ENCODE data around the gene NKAIN1.

NKAIN1 gene

DNA sequence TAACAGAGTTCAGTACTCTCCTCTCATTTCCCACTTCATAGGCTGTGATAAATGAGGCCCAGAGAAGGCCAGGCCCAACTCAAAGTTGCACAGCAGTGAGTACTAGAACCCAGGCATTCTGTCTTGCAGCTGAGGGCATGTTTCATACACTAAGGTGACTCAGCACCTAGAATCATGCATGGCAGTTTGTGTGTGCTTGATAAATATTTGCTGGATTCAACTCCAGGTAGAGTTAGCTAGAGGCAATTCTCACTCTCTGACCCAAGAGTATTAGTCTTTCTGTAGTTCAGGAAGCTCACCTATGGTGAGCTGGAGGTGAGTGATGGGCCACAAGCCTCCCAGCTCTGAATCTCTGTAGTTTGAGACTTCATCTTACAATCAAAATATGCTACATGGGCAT lies 10.7 kb downstream of the NKAIN1 start:
- POLR2A ChIA-PET, result no interaction called here
- no peak overlapping the region for H3K27ac ChIP-seq (ENCODE audit: extremely low read depth, low read depth, low read length)

More for the DNA sequence above, 10.7 kb downstream of the NKAIN1 start:
- H3K9me3 ChIP-seq (ENCODE audit: control insufficient read depth, insufficient read depth, low read depth, low read length), result no peaks in the 10 kb centered on the region
- TF ChIP-seq ZNF350 (tag by site-specific recombination; IDR thresholded peaks at IDR 0.05) (no peak), ZNF624 (tag by site-specific recombination; IDR thresholded peaks at IDR 0.05) (no peak), ZNF274 (IDR thresholded peaks at IDR 0.05; ENCODE audit: low read length) (no peak), ZNF274 (tag by site-specific recombination; IDR thresholded peaks at IDR 0.05; ENCODE audit: borderline replicate concordance) (no peak), ZNF121 (tag by site-specific recombination; IDR thresholded peaks at IDR 0.05) (no peak), HOXD13 (CRISPR knock-in tag; IDR thresholded peaks at IDR 0.05; ENCODE audit: borderline replicate concordance) (no peak), ZNF544 (tag by site-specific recombination; IDR thresholded peaks at IDR 0.05) (no peak), ZNF37A (tag by site-specific recombination; IDR thresholded peaks at IDR 0.05) (no peak), ZNF174 (tag by site-specific recombination; IDR thresholded peaks at IDR 0.05) (no peak), ZSCAN16 (tag by site-specific recombination; IDR thresholded peaks at IDR 0.05) (no peak), OVOL3 (tag by site-specific recombination; IDR thresholded peaks at IDR 0.05) (no peak), ZNF791 (tag by site-specific recombination; IDR thresholded peaks at IDR 0.05) (no peak), SETDB1 (IDR thresholded peaks at IDR 0.05; ENCODE audit: insufficient read length, low read length) (no peak), ZNF585B (tag by site-specific recombination; IDR thresholded peaks at IDR 0.05) (no peak), ZNF510 (tag by site-specific recombination; IDR thresholded peaks at IDR 0.05; ENCODE audit: insufficient replicate concordance) (no peak), GLIS2 (tag by site-specific recombination; IDR thresholded peaks at IDR 0.05) (no peak)
- TF ChIP-seq, protein P1, sequence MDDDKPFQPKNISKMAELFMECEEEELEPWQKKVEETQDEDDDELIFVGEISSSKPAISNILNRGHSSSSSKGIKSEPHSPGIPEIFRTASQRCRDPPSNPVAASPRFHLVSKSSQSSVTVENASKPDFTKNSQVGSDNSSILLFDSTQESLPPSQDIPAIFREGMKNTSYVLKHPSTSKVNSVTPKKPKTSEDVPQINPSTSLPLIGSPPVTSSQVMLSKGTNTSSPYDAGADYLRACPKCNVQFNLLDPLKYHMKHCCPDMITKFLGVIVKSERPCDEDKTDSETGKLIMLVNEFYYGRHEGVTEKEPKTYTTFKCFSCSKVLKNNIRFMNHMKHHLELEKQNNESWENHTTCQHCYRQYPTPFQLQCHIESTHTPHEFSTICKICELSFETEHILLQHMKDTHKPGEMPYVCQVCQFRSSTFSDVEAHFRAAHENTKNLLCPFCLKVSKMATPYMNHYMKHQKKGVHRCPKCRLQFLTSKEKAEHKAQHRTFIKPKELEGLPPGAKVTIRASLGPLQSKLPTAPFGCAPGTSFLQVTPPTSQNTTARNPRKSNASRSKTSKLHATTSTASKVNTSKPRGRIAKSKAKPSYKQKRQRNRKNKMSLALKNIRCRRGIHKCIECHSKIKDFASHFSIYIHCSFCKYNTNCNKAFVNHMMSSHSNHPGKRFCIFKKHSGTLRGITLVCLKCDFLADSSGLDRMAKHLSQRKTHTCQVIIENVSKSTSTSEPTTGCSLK (tag by site-specific recombination; IDR thresholded peaks at IDR 0.05), result no peak
- TF ChIP-seq, protein P2, sequence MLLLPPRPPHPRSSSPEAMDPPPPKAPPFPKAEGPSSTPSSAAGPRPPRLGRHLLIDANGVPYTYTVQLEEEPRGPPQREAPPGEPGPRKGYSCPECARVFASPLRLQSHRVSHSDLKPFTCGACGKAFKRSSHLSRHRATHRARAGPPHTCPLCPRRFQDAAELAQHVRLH (tag by site-specific recombination; IDR thresholded peaks at IDR 0.05), result no peak
- TF ChIP-seq, protein P3, sequence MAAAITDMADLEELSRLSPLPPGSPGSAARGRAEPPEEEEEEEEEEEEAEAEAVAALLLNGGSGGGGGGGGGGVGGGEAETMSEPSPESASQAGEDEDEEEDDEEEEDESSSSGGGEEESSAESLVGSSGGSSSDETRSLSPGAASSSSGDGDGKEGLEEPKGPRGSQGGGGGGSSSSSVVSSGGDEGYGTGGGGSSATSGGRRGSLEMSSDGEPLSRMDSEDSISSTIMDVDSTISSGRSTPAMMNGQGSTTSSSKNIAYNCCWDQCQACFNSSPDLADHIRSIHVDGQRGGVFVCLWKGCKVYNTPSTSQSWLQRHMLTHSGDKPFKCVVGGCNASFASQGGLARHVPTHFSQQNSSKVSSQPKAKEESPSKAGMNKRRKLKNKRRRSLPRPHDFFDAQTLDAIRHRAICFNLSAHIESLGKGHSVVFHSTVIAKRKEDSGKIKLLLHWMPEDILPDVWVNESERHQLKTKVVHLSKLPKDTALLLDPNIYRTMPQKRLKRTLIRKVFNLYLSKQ (tag by site-specific recombination; IDR thresholded peaks at IDR 0.05; ENCODE audit: borderline replicate concordance), result no peak
- TF ChIP-seq, protein P4, sequence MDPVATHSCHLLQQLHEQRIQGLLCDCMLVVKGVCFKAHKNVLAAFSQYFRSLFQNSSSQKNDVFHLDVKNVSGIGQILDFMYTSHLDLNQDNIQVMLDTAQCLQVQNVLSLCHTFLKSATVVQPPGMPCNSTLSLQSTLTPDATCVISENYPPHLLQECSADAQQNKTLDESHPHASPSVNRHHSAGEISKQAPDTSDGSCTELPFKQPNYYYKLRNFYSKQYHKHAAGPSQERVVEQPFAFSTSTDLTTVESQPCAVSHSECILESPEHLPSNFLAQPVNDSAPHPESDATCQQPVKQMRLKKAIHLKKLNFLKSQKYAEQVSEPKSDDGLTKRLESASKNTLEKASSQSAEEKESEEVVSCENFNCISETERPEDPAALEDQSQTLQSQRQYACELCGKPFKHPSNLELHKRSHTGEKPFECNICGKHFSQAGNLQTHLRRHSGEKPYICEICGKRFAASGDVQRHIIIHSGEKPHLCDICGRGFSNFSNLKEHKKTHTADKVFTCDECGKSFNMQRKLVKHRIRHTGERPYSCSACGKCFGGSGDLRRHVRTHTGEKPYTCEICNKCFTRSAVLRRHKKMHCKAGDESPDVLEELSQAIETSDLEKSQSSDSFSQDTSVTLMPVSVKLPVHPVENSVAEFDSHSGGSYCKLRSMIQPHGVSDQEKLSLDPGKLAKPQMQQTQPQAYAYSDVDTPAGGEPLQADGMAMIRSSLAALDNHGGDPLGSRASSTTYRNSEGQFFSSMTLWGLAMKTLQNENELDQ (tag by site-specific recombination; IDR thresholded peaks at IDR 0.05; ENCODE audit: low read depth), result no peak
- TF ChIP-seq, protein P5, sequence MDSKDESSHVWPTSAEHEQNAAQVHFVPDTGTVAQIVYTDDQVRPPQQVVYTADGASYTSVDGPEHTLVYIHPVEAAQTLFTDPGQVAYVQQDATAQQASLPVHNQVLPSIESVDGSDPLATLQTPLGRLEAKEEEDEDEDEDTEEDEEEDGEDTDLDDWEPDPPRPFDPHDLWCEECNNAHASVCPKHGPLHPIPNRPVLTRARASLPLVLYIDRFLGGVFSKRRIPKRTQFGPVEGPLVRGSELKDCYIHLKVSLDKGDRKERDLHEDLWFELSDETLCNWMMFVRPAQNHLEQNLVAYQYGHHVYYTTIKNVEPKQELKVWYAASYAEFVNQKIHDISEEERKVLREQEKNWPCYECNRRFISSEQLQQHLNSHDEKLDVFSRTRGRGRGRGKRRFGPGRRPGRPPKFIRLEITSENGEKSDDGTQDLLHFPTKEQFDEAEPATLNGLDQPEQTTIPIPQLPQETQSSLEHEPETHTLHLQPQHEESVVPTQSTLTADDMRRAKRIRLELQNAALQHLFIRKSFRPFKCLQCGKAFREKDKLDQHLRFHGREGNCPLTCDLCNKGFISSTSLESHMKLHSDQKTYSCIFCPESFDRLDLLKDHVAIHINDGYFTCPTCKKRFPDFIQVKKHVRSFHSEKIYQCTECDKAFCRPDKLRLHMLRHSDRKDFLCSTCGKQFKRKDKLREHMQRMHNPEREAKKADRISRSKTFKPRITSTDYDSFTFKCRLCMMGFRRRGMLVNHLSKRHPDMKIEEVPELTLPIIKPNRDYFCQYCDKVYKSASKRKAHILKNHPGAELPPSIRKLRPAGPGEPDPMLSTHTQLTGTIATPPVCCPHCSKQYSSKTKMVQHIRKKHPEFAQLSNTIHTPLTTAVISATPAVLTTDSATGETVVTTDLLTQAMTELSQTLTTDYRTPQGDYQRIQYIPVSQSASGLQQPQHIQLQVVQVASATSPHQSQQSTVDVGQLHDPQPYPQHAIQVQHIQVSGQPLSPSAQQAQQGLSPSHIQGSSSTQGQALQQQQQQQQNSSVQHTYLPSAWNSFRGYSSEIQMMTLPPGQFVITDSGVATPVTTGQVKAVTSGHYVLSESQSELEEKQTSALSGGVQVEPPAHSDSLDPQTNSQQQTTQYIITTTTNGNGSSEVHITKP (tag by site-specific recombination; IDR thresholded peaks at IDR 0.05), result no peak
- no peak overlapping the region for H3K4me3 ChIP-seq (ENCODE audit: low read depth, low read length)
- H3K36me3 ChIP-seq (ENCODE audit: control insufficient read depth in 2 of 2, insufficient read depth in 1 of 2, low read length in 2 of 2), result no peaks in the 10 kb centered on the region
- H3K4me1 ChIP-seq (ENCODE audit: control insufficient read depth, insufficient read depth, low read length), result no peaks in the 10 kb centered on the region
- CTCF ChIA-PET, result interaction anchor here (0.8 to 3.6 kb wide), 2 partner anchors 12 to 48 kb away, joined by 3 to 10 read pairs; no protein-coding TSS in a partner anchor

All from HEK293 (cell line).